GM10266 (cell line): ENCODE results near the gene SH3PXD2B.

ENCODE experiments used
- DNase-seq: peaks from one replicate; pipeline ENCODE4 v3.0.0; 2012; ENCODE audit errors: extremely low spot score
- TF ChIP-seq, protein P1 (sequence below): IDR thresholded peaks from 2 replicates; pipeline ENCODE4 v1.5.1; 2012; ENCODE audit warnings: mild to moderate bottlenecking, low read depth; ENCODE audit not compliant: control insufficient read depth, insufficient read depth; ENCODE audit errors: missing control alignments

The SH3PXD2B gene

DNA sequence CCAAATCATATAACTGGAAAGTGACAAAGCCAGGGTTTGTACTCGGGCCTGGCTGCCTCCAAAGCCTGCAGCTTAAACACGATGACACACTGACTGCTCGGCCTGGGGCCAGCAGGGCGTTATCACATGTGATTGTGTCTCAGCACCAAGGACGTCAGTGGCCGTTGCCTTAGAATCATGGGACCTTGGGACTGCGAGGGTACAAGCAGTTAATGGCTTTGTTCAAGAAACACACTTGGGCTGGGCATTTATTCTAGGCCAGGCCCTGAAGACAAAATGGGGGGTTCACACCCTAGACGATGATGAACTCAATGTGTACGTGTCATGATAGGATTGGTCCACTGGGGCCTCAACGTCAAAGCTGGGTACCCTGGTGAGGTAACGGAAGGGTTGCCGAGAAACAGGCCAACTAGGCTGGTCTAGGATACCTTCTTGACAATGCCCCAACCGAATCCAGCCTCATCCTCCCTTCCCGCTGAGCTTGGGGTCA, 13.0 kb downstream of the SH3PXD2B start:
- no peak for DNase-seq
- TF ChIP-seq, protein P1, sequence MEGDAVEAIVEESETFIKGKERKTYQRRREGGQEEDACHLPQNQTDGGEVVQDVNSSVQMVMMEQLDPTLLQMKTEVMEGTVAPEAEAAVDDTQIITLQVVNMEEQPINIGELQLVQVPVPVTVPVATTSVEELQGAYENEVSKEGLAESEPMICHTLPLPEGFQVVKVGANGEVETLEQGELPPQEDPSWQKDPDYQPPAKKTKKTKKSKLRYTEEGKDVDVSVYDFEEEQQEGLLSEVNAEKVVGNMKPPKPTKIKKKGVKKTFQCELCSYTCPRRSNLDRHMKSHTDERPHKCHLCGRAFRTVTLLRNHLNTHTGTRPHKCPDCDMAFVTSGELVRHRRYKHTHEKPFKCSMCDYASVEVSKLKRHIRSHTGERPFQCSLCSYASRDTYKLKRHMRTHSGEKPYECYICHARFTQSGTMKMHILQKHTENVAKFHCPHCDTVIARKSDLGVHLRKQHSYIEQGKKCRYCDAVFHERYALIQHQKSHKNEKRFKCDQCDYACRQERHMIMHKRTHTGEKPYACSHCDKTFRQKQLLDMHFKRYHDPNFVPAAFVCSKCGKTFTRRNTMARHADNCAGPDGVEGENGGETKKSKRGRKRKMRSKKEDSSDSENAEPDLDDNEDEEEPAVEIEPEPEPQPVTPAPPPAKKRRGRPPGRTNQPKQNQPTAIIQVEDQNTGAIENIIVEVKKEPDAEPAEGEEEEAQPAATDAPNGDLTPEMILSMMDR = no peak

DNA sequence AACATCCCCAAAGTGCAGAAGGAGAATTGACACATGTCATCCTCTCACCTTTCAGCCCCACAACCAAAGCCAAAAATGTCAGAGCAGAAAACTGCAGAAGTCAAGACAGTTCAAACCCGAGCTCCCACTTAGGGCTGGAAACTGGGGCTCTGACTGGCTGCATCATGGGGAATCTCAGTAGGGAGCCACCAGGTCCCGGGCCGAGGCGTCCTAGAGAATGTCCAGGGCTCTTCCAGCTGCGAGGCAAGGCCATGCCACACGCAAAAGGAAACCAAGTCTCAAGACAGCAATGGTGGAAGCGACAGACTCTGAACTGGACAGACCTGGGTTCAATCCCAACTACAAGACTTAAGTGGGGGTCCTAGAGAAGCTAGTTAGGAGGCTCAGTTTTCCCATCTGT, 13.8 kb downstream of the SH3PXD2B start:
- TF ChIP-seq, protein P1 = no peak
- no peak for DNase-seq

DNA sequence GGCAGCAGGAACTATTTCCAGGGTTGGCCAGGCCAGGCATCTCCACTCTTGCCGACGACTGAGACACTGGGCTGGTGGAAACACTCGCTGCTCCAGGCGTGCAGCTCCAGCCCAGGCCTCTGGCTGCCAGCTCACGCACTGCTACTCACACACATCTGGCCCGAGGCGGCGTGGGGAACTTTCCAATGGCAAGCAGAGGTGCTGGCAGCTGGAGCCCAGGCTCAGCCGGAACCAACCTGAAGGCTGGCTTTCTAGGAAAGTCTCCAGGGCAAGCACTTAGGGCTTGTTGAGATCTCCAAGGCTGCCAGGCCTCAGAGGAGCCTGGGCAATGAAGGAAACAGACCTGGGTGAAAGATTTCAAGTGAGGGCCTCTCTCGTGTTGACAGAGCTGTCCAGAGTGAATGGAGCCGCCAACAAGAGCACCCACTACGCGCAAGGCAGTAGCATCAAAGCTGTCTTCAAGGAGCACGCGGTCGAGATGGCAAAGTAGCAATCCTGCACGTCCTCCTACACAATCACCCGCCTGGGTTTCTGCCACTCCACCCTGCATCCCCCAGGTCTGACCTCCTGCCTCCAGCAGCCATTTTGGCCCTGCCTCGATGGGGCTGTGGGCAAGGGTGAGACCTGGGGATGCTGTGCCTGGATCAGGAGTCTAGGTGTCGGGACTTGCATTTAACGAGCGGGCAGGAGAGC, 14.4 kb downstream of the SH3PXD2B start:
- no peak for DNase-seq
- TF ChIP-seq, protein P1 = no peak

DNA sequence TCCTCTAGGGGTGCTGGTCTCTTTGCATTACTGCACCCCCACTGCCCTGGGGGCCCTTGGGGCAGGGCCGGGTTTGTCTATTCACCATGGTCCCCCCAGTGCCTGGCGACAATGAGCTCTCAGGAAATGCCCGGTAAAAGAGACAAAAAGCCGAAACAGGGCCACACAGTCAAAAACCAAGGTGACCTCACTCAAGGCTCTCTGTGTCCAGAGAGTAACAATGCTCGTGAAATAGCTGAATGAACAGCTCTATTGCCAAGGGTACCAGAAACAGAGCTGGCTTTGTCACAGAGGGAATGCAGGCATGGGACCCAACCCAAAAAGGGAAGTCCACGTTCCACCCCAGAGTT, 16.0 kb downstream of the SH3PXD2B start:
- DNase-seq = no peak
- TF ChIP-seq, protein P1 = no peak

DNA sequence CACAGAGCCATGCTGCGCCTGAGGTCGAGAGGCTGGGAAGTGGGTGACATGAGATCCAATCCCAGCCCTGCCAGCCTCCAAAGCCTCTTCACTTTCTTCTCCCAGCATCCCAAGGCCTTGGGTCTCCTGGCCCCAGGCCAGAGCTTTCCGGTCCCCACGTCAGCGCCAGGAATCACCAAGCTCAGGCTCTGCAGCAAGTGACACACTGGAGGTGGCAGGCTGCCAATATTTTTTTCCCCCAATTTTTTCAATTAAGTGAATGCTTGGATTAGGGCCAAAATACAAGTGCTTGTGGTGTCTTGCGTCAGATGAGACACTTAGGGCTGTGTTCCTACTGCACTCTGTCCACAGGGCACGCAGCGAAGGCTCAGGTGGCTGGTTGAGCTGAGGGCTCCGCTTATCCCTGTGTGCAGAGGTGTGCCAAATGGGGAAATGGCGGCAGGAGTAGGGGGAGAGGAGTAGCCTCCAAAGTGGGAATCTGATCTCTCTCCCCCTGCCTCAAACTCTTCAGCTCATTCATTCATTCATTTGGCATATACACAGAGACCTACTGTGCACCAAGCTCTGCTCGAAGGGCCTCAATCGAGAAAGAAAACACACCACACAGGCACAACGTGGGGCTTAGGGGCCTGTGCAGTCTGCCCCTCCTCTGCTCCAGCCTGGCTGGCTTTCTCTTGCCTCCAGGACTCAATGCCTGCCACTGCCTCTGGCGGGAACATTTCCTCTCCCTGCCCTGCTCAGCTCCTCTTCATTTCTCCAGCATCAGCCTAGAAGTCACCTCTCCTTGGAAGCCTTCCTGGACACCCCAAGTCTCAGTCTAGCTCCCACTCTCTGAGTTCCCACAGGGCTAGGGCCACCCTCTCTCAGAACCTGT, 16.6 kb downstream of the SH3PXD2B start:
- DNase-seq = no peak
- TF ChIP-seq, protein P1 = no peak

DNA sequence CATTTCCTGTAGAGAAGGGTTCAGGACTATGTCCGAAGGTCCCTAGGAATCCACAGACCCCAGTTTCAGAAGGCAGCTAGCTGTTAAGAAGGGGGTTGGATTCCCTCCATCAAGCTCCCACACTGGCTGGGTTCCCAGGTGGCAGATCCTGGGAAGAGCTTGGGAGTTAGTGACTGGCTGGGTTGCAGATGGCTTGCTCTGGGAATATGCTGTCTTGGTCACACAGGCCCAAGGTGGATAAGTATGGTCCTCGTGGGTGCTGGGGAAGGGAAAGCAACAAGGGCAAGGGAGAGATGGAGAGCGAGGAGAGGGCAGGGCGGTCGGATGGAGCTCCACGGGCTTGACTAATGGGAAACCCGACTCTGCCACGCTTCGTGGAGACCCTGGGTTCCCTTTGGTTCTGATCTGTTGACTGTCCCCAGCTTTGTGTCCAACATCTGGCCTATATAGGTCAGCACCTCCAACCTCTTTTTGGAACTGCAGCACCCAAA, 17.4 kb downstream of the SH3PXD2B start:
- TF ChIP-seq, protein P1 = no peak

More for the DNA sequence above, 17.4 kb downstream of the SH3PXD2B start:
- no peak for DNase-seq
